PC-3 (cell line): ENCODE data around the gene SH3BP5L. TPM values are rescaled to one million over a fixed set of nuclear protein-coding genes. Genes with fewer than 3 reads are reported as not detected.

Source experiments
- ATAC-seq: fragments of 200-7000 bp; cut with Tn5 transposase; 2 replicates; pipeline ENCODE4 v1.9.1; 2020; ENCODE audit warnings: mild to moderate bottlenecking, moderate library complexity
- BruUV-seq: library from RNA; stranded (reverse); fragments of 400-500 nt; replicated peaks from 2 replicates; lab custom pipeline; 2021; lab: Mats Ljungman, UMichigan
- CTCF ChIA-PET: fragments of 300-600 bp; sonication (Branson Sonifier 250); formaldehyde crosslinking; loops from one replicate; lab custom pipeline; 2022; ENCODE audit warnings: antibody characterized with exemption; lab: Charles Lee
- POLR2A ChIA-PET: fragments of 300-600 bp; sonication (Branson Sonifier 250); formaldehyde crosslinking; loops from one replicate; lab custom pipeline; 2022; ENCODE audit warnings: antibody characterized with exemption; ENCODE audit not compliant: unreplicated experiment; lab: Charles Lee
- DNase-seq: peaks from one replicate; pipeline ENCODE4 v3.0.0-alpha.2; 2015
- H2AFZ ChIP-seq: fragments of 300-600 bp; sonication (generic); 2 replicates; pipeline ENCODE4 v1.6.0; 2016; ENCODE audit warnings: antibody characterized with exemption, low read length
- H3F3A ChIP-seq: fragments of 300-600 bp; sonication (generic); one replicate; pipeline ENCODE4 v1.6.0; 2017; ENCODE audit warnings: antibody characterized with exemption, low read length, control low read depth, mild to moderate bottlenecking; ENCODE audit not compliant: unreplicated experiment
- H3K27ac ChIP-seq: fragments of 300-600 bp; sonication (generic); 2 replicates; pipeline ENCODE4 v1.5.1; 2016; ENCODE audit warnings: mild to moderate bottlenecking, low read length
- H3K27me3 ChIP-seq: fragments of 300-600 bp; sonication (generic); 2 replicates; pipeline ENCODE4 v1.6.1; 2016; ENCODE audit warnings: low read length, mixed read lengths
- H3K36me3 ChIP-seq: fragments of 300-600 bp; sonication (generic); 2 replicates; pipeline ENCODE4 v1.6.1; 2016; ENCODE audit warnings: low read depth, mixed run types, low read length, mixed read lengths
- H3K4me1 ChIP-seq: fragments of 300-600 bp; sonication (generic); 2 replicates; pipeline ENCODE4 v1.5.1; 2016; ENCODE audit warnings: low read length; ENCODE audit not compliant: insufficient read depth
- H3K4me2 ChIP-seq: fragments of 300-600 bp; sonication (generic); 2 replicates; pipeline ENCODE4 v1.6.0; 2016; ENCODE audit warnings: low read length
- H3K4me3 ChIP-seq: fragments of 300-600 bp; sonication (generic); 2 replicates; pipeline ENCODE4 v1.5.1; 2016; ENCODE audit warnings: mild to moderate bottlenecking, low read length, mixed read lengths
- H3K79me2 ChIP-seq: fragments of 300-600 bp; sonication (generic); 2 replicates; pipeline ENCODE4 v1.6.1; 2017; ENCODE audit warnings: low read length, mixed read lengths
- H3K9ac ChIP-seq: fragments of 300-600 bp; sonication (generic); 2 replicates; pipeline ENCODE4 v1.6.0; 2016; ENCODE audit warnings: mild to moderate bottlenecking, low read length
- H3K9me2 ChIP-seq: fragments of 300-600 bp; sonication (generic); replicated peaks from 2 replicates; pipeline ENCODE4 v1.6.1; 2016; ENCODE audit warnings: mixed run types, low read length, mixed read lengths
- H3K9me3 ChIP-seq: fragments of 300-600 bp; sonication (generic); 2 replicates; pipeline ENCODE4 v1.6.1; 2016; ENCODE audit warnings: low read length, mixed read lengths
- H4K20me1 ChIP-seq: fragments of 300-600 bp; sonication (generic); 2 replicates; pipeline ENCODE4 v1.6.1; 2016; ENCODE audit warnings: low read length, mixed read lengths
- EZH2 ChIP-seq: fragments of 300-600 bp; sonication (generic); IDR thresholded peaks from one replicate; pipeline ENCODE4 v1.6.1; 2017; ENCODE audit warnings: antibody characterized with exemption, mild to moderate bottlenecking, low read length; ENCODE audit not compliant: unreplicated experiment
- EZH2phosphoT487 ChIP-seq: fragments of 300-600 bp; sonication (generic); IDR thresholded peaks from 2 replicates; pipeline ENCODE4 v1.6.1; 2018; ENCODE audit warnings: mild to moderate bottlenecking, antibody characterized with exemption, low read length, borderline replicate concordance
- intact Hi-C: fragments of 100-400 bp; cut with micrococcal nuclease; formaldehyde crosslinking; loops from 2 replicates; pipeline ENCODE4 v1.9.0; 2023
- total RNA-seq: library from RNA; depleted of rRNA; stranded (reverse); fragments of >200 nt; gene quantifications from 2 replicates; pipeline ENCODE4 v1.2.3, GENCODE V29; 2014
- TF ChIP-seq, protein P1 (sequence below): fragments of 300-600 bp; sonication (generic); conservative IDR thresholded peaks from 2 replicates; pipeline ENCODE4 v1.5.1; 2017; ENCODE audit warnings: antibody characterized with exemption, low read depth, mild to moderate bottlenecking, low read length

SH3BP5L gene
- total RNA-seq, 1 experiment from 2014 or later, result 63.5 TPM

DNA sequence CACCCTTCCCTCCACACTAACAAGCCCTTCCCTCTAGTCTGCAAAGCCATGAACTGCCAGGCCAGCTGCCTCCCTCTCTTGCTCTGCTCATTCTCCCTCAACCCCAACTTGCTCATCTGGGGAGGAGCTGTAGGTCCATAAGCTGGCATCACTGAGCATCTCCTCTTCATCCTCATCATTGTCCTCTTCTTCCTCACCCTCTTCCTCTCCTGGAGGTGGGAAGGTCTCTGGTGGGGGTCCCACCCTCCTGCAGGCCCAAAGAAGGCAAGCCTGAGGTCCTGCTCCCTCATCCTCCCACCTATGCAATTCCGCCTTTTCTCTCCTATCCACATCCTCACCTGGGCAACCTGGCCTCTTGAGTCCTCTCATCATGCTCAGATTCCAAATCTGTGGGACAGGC is 30.5 kb upstream of the SH3BP5L start:
- Histone ChIP-seq H3K9ac (no peak overlapping the region), H3F3A (no peaks in the 10 kb centered on the region), H3K4me1 (peaks cover 30% of the 10 kb centered on the region), H4K20me1 (no peaks in the 10 kb centered on the region), H3K27ac (no peak overlapping the region), H3K9me2 (no peaks in the 10 kb centered on the region), H3K4me2 (peak overlapping the region; percentile 89; the same call in 1 of the 2 replicates), H3K27me3 (no peaks in the 10 kb centered on the region), H3K4me3 (no peak overlapping the region), H3K36me3 (peaks cover 35% of the 10 kb centered on the region), H3K9me3 (no peaks in the 10 kb centered on the region), H2AFZ (no peak overlapping the region), H3K79me2 (peaks cover 31% of the 10 kb centered on the region)
- POLR2A ChIA-PET, result no interaction called here
- CTCF ChIA-PET, result no interaction called here
- intact Hi-C loops, result no loop called here
- no peak for TF ChIP-seq EZH2
- TF ChIP-seq EZH2phosphoT487, result no peak
- TF ChIP-seq, protein P1, sequence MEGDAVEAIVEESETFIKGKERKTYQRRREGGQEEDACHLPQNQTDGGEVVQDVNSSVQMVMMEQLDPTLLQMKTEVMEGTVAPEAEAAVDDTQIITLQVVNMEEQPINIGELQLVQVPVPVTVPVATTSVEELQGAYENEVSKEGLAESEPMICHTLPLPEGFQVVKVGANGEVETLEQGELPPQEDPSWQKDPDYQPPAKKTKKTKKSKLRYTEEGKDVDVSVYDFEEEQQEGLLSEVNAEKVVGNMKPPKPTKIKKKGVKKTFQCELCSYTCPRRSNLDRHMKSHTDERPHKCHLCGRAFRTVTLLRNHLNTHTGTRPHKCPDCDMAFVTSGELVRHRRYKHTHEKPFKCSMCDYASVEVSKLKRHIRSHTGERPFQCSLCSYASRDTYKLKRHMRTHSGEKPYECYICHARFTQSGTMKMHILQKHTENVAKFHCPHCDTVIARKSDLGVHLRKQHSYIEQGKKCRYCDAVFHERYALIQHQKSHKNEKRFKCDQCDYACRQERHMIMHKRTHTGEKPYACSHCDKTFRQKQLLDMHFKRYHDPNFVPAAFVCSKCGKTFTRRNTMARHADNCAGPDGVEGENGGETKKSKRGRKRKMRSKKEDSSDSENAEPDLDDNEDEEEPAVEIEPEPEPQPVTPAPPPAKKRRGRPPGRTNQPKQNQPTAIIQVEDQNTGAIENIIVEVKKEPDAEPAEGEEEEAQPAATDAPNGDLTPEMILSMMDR, result no peak
- no TSS peak for BruUV-seq
- DNase-seq, result no peak
- no peak for ATAC-seq

GRCh38 chr1:248855580-248855979 is 29.9 kb upstream of the SH3BP5L start:
- POLR2A ChIA-PET, result no interaction called here
- peaks cover 31% of the 10 kb centered on the region for H3K79me2 ChIP-seq
- no TSS peak for BruUV-seq

DNA sequence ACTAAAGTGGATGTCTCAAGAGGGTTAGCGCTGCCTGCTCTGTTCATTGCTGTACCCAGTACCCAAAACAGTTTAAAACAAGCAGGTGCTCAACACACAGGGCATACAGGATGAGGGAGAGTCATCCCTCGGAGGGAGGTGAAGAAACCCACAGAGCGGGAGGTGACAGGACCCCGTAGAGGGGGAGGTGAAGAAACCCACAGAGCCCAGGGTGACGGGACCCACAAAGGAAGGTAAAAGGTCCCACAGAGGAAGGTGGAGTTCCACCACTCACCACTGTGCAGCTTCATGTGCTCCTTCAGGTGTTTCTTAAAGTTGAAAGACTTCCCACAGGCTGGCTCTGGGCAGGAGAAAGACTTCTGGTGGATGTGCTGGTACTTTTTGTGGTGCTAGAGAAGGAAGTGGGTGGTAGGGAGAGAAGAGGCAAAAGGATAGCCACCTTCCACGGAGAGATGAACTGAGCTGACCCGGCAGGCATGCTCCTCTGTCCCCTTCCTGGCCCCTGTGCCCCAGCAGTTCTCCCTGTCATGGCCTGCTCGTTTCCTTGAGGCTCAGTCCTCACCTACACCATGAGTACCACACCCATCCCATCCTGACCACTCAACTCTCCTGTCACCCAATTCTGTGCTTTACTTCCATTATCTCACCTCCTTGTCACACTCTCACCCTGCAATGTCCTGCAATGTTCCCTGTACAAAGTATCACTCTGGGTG is 28.1 kb upstream of the SH3BP5L start:
- ATAC-seq, result no peak
- TF ChIP-seq EZH2, result no peak
- TF ChIP-seq, protein P1, result no peak
- TF ChIP-seq EZH2phosphoT487, result no peak
- CTCF ChIA-PET, result no interaction called here

More at GRCh38 chr1:248855580-248855979, 29.9 kb upstream of the SH3BP5L start:
- Histone ChIP-seq H3K27me3 (no peaks in the 10 kb centered on the region), H3K4me3 (no peak overlapping the region), H3K4me1 (peaks cover 30% of the 10 kb centered on the region), H3K9me2 (no peaks in the 10 kb centered on the region), H2AFZ (no peak overlapping the region), H3K36me3 (peaks cover 39% of the 10 kb centered on the region), H3K9ac (no peak overlapping the region), H4K20me1 (no peaks in the 10 kb centered on the region), H3K4me2 (no peak overlapping the region), H3K9me3 (no peaks in the 10 kb centered on the region), H3K27ac (no peak overlapping the region), H3F3A (no peaks in the 10 kb centered on the region)
- CTCF ChIA-PET, result no interaction called here
- TF ChIP-seq, protein P1, result no peak
- intact Hi-C loops, result no loop called here
- ATAC-seq, result no peak
- DNase-seq, result no peak

More for the DNA sequence above, 28.1 kb upstream of the SH3BP5L start:
- no peaks in the 10 kb centered on the region for H3K9me3 ChIP-seq
- BruUV-seq, result no TSS peak
- intact Hi-C loops, result no loop called here
- POLR2A ChIA-PET, result no interaction called here
- H3K79me2 ChIP-seq, result peaks cover 31% of the 10 kb centered on the region
- no peak overlapping the region for H3K4me2 ChIP-seq
- no peak overlapping the region for H2AFZ ChIP-seq
- no peaks in the 10 kb centered on the region for H4K20me1 ChIP-seq
- H3K27ac ChIP-seq, result no peak overlapping the region
- no peaks in the 10 kb centered on the region for H3K9me2 ChIP-seq
- H3K4me3 ChIP-seq, result no peak overlapping the region
- no peak for DNase-seq
- H3K36me3 ChIP-seq, result peaks cover 56% of the 10 kb centered on the region
- H3K9ac ChIP-seq, result no peak overlapping the region
- no peaks in the 10 kb centered on the region for H3F3A ChIP-seq
- H3K27me3 ChIP-seq, result no peaks in the 10 kb centered on the region
- H3K4me1 ChIP-seq, result peaks cover 23% of the 10 kb centered on the region
